B cell (primary cell): ENCODE results near the gene TRAFD1. TPM values are rescaled to one million over a fixed set of nuclear protein-coding genes. Genes with fewer than 3 reads are reported as not detected.
A peak's percentile ranks its signal among the peaks of the same experiment; 100 is the strongest.

Source experiments
- ATAC-seq: fragments of 200-7000 bp; cut with Tn5 transposase; one replicate; pipeline ENCODE4 v1.10.0; 2021; ENCODE audit warnings: low read depth, mild to moderate bottlenecking, moderate number of reproducible peaks, moderate library complexity
- CTCF ChIA-PET: fragments of 350-600 bp; sonication (Branson Sonifier 250); formaldehyde crosslinking; loops from one replicate; lab custom pipeline; 2021; ENCODE audit warnings: antibody characterized with exemption, inconsistent platforms; lab: Charles Lee
- POLR2A ChIA-PET: fragments of 350-600 bp; sonication (Branson Sonifier 250); formaldehyde crosslinking; loops from one replicate; lab custom pipeline; 2021; ENCODE audit warnings: antibody characterized with exemption; lab: Charles Lee
- DNase-seq: peaks from one replicate; pipeline ENCODE4 v3.0.0; 2013
- H2AFZ ChIP-seq: 2 replicates; pipeline ENCODE4 v1.6.1; 2012; ENCODE audit warnings: mild to moderate bottlenecking, low read depth, low read length; ENCODE audit not compliant: insufficient read depth, poor library complexity, severe bottlenecking
- H3K27ac ChIP-seq, 2 donors: 1 replicate in 1 of 2; 2 replicates in 1 of 2; pipeline ENCODE4 v1.5.1; 2012 to 2013; ENCODE audit warnings: low read length in 2 of 2, mild to moderate bottlenecking in 2 of 2, moderate library complexity in 1 of 2
- H3K27me3 ChIP-seq, 4 experiments: fragments of 200-600 bp in 1 of 4; sonication (generic) in 1 of 4; replicated peaks in 1 of 4; 1 replicate in 2 of 4; 2 replicates in 2 of 4; pipeline versions ENCODE4 v1.6.1 to v1.7.0; 2013 to 2016; ENCODE audit warnings: low read length in 3 of 4, mild to moderate bottlenecking in 2 of 4, mixed read lengths in 1 of 4, moderate library complexity in 1 of 4; ENCODE audit not compliant: insufficient read depth in 4 of 4, control insufficient read depth in 3 of 4; ENCODE audit errors: control extremely low read depth in 1 of 4
- H3K36me3 ChIP-seq, 2 experiments: replicated peaks in 1 of 2; 1 replicate in 1 of 2; 2 replicates in 1 of 2; pipeline versions ENCODE4 v1.6.1 to v1.7.1; 2013; ENCODE audit warnings: low read length in 1 of 2; ENCODE audit not compliant: insufficient read depth in 2 of 2, control insufficient read depth in 1 of 2; ENCODE audit errors: control extremely low read depth in 1 of 2, extremely low read depth in 1 of 2
- H3K4me1 ChIP-seq, 2 donors: fragments of 200-600 bp in 1 of 2; sonication (generic) in 1 of 2; 1 replicate in 1 of 2; 2 replicates in 1 of 2; pipeline versions ENCODE4 v1.5.1 to v1.6.1; 2013 to 2017; ENCODE audit warnings: low read length in 2 of 2; ENCODE audit not compliant: control insufficient read depth in 2 of 2, insufficient read depth in 2 of 2
- H3K4me2 ChIP-seq: replicated peaks from 2 replicates; pipeline ENCODE3; 2012; ENCODE audit warnings: mild to moderate bottlenecking, low read depth, low read length; ENCODE audit not compliant: poor library complexity, severe bottlenecking
- H3K4me3 ChIP-seq, 5 experiments: fragments of 200-600 bp in 1 of 5; sonication (generic) in 1 of 5; 1 replicate in 3 of 5; 2 replicates in 2 of 5; pipeline versions ENCODE4 v1.5.1 to v1.7.0; 2011 to 2016; ENCODE audit warnings: low read length in 4 of 5, mild to moderate bottlenecking in 4 of 5, low read depth in 2 of 5, control low read depth in 1 of 5, moderate library complexity in 1 of 5; ENCODE audit not compliant: insufficient read depth in 1 of 5; ENCODE audit errors: control extremely low read depth in 1 of 5, extremely low read depth in 1 of 5
- H3K79me2 ChIP-seq: fragments of 200-600 bp; sonication (generic); one replicate; pipeline ENCODE4 v1.6.0; 2016; ENCODE audit warnings: low read length; ENCODE audit not compliant: control insufficient read depth, insufficient read depth
- H3K9ac ChIP-seq: fragments of 200-600 bp; sonication (generic); 2 replicates; pipeline ENCODE4 v1.6.1; 2017; ENCODE audit warnings: mild to moderate bottlenecking, low read length, moderate library complexity
- H3K9me3 ChIP-seq, 3 donors: one replicate each; pipeline versions ENCODE4 v1.6.1 to v1.7.1; 2013; ENCODE audit warnings: low read length in 2 of 3; ENCODE audit not compliant: control insufficient read depth in 2 of 3, insufficient read depth in 1 of 3; ENCODE audit errors: control extremely low read depth in 1 of 3
- H4K20me1 ChIP-seq: 2 replicates; pipeline ENCODE4 v1.6.0; 2012; ENCODE audit warnings: mild to moderate bottlenecking, low read length; ENCODE audit not compliant: insufficient read depth, control insufficient read depth, poor library complexity, severe bottlenecking
- H3K27ac Mint-ChIP-seq: one replicate; pipeline ENCODE4 v1.8.0; 2021; ENCODE audit warnings: mixed read lengths
- H3K27me3 Mint-ChIP-seq: one replicate; pipeline ENCODE4 v1.8.0; 2021; ENCODE audit warnings: mixed read lengths
- H3K4me1 Mint-ChIP-seq: one replicate; pipeline ENCODE4 v1.8.0; 2021; ENCODE audit warnings: mixed read lengths
- H3K4me3 Mint-ChIP-seq: one replicate; pipeline ENCODE4 v1.8.0; 2021; ENCODE audit warnings: mixed read lengths
- H3K9me3 Mint-ChIP-seq: one replicate; pipeline ENCODE4 v1.8.0; 2022; ENCODE audit warnings: mixed read lengths; ENCODE audit not compliant: insufficient read depth
- EZH2 ChIP-seq: IDR thresholded peaks from 2 replicates; pipeline ENCODE4 v1.6.1; 2012; ENCODE audit warnings: borderline replicate concordance, low read depth, mild to moderate bottlenecking, moderate library complexity, low read length; ENCODE audit not compliant: insufficient read depth, poor library complexity, severe bottlenecking
- WGBS: methylation state at CpG from one replicate; pipeline ENCODE4 v1.1.5; 2013; ENCODE audit warnings: missing lambda C conversion rate; ENCODE audit not compliant: insufficient coverage; 5-methylcytosine and 5-hydroxymethylcytosine counted together
- intact Hi-C: fragments of 100-400 bp; cut with micrococcal nuclease; formaldehyde crosslinking; loops from one replicate; pipeline ENCODE4 v1.10.0; 2022
- polyA plus RNA-seq: library from polyadenylated mRNA; depleted of rRNA; stranded (reverse); fragments of >200 nt; gene quantifications from 2 replicates; pipeline ENCODE4 v1.2.3, GENCODE V29; 2012
- total RNA-seq, 2 donors: library from RNA; stranded (reverse); fragments of 120-200 nt in 1 of 2; gene quantifications; 1 replicate in 1 of 2; 2 replicates in 1 of 2; pipeline versions ENCODE4 v1.2.3 to v1.2.4, GENCODE V29; 2013 to 2022
- TF ChIP-seq, protein P1 (sequence below): fragments of 200-600 bp; IDR thresholded peaks from one replicate; pipeline ENCODE4 v1.8.0; 2022; ENCODE audit warnings: antibody characterized with exemption, mild to moderate bottlenecking

TRAFD1 gene
- total and polyA plus RNA-seq, 2 donors (not counting 1 experiment from before 2014, with no cell fraction given): 30.9 to 37.7 TPM

DNA sequence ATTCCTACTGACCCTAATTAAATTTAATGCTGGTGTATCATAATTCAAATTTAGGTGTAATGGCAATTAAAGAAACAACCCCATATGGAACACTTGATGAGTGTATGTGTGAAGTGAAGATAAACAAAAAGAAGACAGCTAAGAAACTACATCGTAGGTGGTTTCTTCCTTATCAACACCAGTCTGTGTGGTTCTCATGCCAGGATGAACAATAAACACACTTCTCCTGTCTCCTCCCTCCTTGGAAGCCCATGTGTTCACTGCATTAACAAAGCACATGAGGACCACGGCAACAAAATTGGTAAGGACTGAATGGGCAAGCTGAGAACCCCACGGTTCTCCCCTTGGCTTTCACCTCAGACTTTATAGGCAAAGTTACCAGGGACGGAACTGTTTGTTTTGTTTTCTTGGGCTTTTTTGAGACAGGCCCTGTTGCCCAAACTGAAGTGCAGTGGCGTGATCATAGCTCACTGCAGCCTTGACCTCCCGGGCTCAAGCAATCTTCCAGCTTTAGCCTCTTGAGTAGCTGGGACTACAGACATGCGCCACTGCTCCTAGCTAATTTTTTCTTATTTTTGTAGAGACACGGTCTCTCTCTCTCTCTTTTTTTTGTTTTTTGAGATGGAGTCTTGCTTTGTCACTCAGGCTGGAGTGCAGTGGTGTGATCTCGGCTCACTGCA is 71.0 kb downstream of the TRAFD1 start:
- no peak overlapping the region for H3K4me2 ChIP-seq
- no peaks in the 10 kb centered on the region for H3K9me3 ChIP-seq
- no peaks in the 10 kb centered on the region for H4K20me1 ChIP-seq
- 98% methylated on average over 4 of the region's 9 CpGs for WGBS
- H3K9ac ChIP-seq: no peak overlapping the region
- TF ChIP-seq, protein P1, sequence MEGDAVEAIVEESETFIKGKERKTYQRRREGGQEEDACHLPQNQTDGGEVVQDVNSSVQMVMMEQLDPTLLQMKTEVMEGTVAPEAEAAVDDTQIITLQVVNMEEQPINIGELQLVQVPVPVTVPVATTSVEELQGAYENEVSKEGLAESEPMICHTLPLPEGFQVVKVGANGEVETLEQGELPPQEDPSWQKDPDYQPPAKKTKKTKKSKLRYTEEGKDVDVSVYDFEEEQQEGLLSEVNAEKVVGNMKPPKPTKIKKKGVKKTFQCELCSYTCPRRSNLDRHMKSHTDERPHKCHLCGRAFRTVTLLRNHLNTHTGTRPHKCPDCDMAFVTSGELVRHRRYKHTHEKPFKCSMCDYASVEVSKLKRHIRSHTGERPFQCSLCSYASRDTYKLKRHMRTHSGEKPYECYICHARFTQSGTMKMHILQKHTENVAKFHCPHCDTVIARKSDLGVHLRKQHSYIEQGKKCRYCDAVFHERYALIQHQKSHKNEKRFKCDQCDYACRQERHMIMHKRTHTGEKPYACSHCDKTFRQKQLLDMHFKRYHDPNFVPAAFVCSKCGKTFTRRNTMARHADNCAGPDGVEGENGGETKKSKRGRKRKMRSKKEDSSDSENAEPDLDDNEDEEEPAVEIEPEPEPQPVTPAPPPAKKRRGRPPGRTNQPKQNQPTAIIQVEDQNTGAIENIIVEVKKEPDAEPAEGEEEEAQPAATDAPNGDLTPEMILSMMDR: no peak
- no peak for TF ChIP-seq EZH2
- H3K4me3 Mint-ChIP-seq: no peak overlapping the region
- no peaks in the 10 kb centered on the region for H3K79me2 ChIP-seq
- no peak overlapping the region for H2AFZ ChIP-seq
- no peak for ATAC-seq
- no peaks in the 10 kb centered on the region for H3K4me1 Mint-ChIP-seq
- intact Hi-C loops: no loop called here
- H3K4me1 ChIP-seq: no peaks in the 10 kb centered on the region
- no peak overlapping the region for H3K4me3 ChIP-seq
- H3K27me3 Mint-ChIP-seq: no peaks in the 10 kb centered on the region
- no peaks in the 10 kb centered on the region for H3K27me3 ChIP-seq
- H3K27ac ChIP-seq: no peak overlapping the region
- H3K9me3 Mint-ChIP-seq: no peaks in the 10 kb centered on the region
- POLR2A ChIA-PET: no interaction called here
- DNase-seq: no peak
- no peak overlapping the region for H3K27ac Mint-ChIP-seq
- CTCF ChIA-PET: interaction anchor here (2.2 to 5.1 kb wide), 3 partner anchors 191 to 251 kb away, joined by 8 to 88 read pairs (median 16); no protein-coding TSS in a partner anchor
- H3K36me3 ChIP-seq: peaks cover 4 to 62% of the 10 kb centered on the region in 2 experiments

DNA sequence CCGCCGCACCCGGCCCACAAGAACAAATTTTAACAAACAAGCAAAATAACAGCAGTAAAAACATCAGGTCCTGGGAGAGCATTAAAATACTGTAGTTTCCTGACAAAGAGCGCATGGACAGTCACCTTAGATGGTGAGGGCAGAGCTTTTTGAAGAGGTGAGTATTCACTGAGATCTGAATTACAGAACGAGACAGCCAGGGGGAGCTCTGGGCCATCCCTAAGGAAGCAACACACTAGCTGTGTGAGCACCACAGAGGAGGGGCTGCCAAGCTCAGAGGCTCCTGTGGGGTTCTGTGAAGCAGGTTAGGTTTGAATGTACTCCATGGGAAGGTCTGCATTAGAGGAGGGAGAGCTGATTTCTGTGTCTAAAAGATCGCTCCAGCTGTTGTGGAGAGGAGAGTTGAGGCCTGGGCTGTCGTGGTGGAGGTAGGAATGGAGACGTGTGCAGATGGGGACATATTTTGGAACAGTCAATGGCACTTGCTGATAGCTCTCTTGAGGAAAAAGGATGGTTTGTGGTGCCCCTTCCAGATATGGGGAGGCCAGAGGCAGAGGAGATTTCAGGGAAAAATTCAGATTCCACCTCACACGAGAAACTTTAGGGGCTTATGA is 72.9 kb downstream of the TRAFD1 start:
- peak; percentile 63 for DNase-seq
- Histone ChIP-seq H2AFZ (no peak overlapping the region), H3K4me1 (no peaks in the 10 kb centered on the region), H4K20me1 (no peaks in the 10 kb centered on the region), H3K4me2 (no peak overlapping the region), H3K36me3 (peaks cover 2 to 52% of the 10 kb centered on the region in 2 experiments), H3K79me2 (no peaks in the 10 kb centered on the region), H3K27ac (no peak overlapping the region), H3K4me3 (no peak overlapping the region), H3K27me3 (no peaks in the 10 kb centered on the region), H3K9ac (no peak overlapping the region), H3K9me3 (no peaks in the 10 kb centered on the region)
- no peaks in the 10 kb centered on the region for H3K4me1 Mint-ChIP-seq
- H3K4me3 Mint-ChIP-seq: no peak overlapping the region
- 85% methylated on average over 6 of the region's 9 CpGs for WGBS
- ATAC-seq: peak; percentile 78
- intact Hi-C loops: no loop called here
- CTCF ChIA-PET: interaction anchor here (0.8 to 5.1 kb wide), 30 partner anchors 8 to 253 kb away, joined by 3 to 88 read pairs (median 3); no protein-coding TSS in a partner anchor
- POLR2A ChIA-PET: no interaction called here
- no peaks in the 10 kb centered on the region for H3K27me3 Mint-ChIP-seq
- H3K27ac Mint-ChIP-seq: no peak overlapping the region
- TF ChIP-seq, protein P1: peak; percentile 71
- TF ChIP-seq EZH2: no peak
- H3K9me3 Mint-ChIP-seq: no peaks in the 10 kb centered on the region
